GM19193 (cell line): Measurements from ENCODE around the gene GTF2A2.

Experiments used
- POLR2A ChIP-seq: IDR thresholded peaks from 4 replicates; pipeline ENCODE4 v1.6.1; 2011; ENCODE audit not compliant: insufficient read depth, insufficient read length; ENCODE audit errors: extremely low read depth

Gene GTF2A2

GRCh38 chr15:59591356-59591755 lies 66.0 kb downstream of the GTF2A2 start:
- TF ChIP-seq POLR2A: no peak

GRCh38 chr15:59590027-59590426 lies 67.3 kb downstream of the GTF2A2 start:
- TF ChIP-seq POLR2A: no peak
